NB4 (cell line): Measurements from ENCODE around the gene ARHGAP19.

Experiments used
- DNase-seq: peaks from one replicate; pipeline ENCODE4 v3.0.0; 2010; ENCODE audit warnings: low read depth
- H3K4me3 ChIP-seq: one replicate; pipeline ENCODE4 v1.5.1; 2011; ENCODE audit warnings: mild to moderate bottlenecking, low read depth, low read length, moderate library complexity
- CTCF ChIP-seq: IDR thresholded peaks from one replicate; pipeline ENCODE4 v1.5.1; 2012; ENCODE audit warnings: low read depth, low read length
- MYC ChIP-seq: IDR thresholded peaks from 2 replicates; pipeline ENCODE4 v1.6.1; 2011; ENCODE audit warnings: low read depth, low read length
- POLR2A ChIP-seq: IDR thresholded peaks from 2 replicates; pipeline ENCODE4 v1.6.1; 2011; ENCODE audit warnings: mild to moderate bottlenecking; ENCODE audit not compliant: insufficient read length; ENCODE audit errors: extremely low read depth
- TF ChIP-seq, protein P1 (sequence below): IDR thresholded peaks from 2 replicates; pipeline ENCODE4 v1.6.1; 2011; ENCODE audit warnings: low read depth, low read length

ARHGAP19 gene

GRCh38 chr10:97196223-97197029 lies 96.0 kb downstream of the ARHGAP19 start:
- peak; percentile 82 for DNase-seq
- TF ChIP-seq POLR2A: no peak
- TF ChIP-seq, protein P1, sequence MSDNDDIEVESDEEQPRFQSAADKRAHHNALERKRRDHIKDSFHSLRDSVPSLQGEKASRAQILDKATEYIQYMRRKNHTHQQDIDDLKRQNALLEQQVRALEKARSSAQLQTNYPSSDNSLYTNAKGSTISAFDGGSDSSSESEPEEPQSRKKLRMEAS: peak; percentile 42; the same call in 1 of the 2 replicates
- TF ChIP-seq CTCF: peak; percentile 96
- peak; percentile 19; the same call in 1 of the 2 replicates for TF ChIP-seq MYC
- H3K4me3 ChIP-seq: peak overlapping the region; percentile 58

GRCh38 chr10:97195706-97196222 lies 96.7 kb downstream of the ARHGAP19 start:
- TF ChIP-seq CTCF (no peak), MYC (no peak; the same call in 1 of the 2 replicates), POLR2A (no peak)
- TF ChIP-seq, protein P1: no peak
- peak; percentile 31 for DNase-seq
- H3K4me3 ChIP-seq: peak overlapping the region; percentile 23

DNA sequence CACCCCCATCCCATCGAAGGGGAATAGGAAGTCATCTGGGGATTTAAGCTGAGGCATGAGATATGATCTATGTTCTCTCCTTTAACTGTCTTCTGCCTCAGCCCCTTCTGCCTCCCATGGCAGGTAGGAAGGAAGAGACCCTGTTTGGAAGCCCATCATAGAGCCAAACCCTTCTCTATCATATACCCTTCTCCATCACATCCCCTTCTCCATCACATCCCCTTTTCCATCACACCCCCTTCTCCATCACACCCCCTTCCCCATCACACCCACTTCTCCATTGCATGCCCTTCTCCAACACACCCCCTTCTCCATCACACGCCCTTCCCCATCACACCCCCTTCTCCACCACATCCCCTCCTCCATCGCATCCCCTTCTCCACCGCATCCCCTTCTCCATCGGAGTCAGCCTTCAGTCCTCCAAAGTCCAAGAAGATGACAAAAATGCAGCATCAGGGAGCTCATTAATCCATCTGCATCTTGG lies 99.4 kb downstream of the ARHGAP19 start:
- TF ChIP-seq POLR2A (no peak), CTCF (no peak), MYC (no peak)
- TF ChIP-seq, protein P1: no peak
- DNase-seq: no peak
- H3K4me3 ChIP-seq: no peak overlapping the region

DNA sequence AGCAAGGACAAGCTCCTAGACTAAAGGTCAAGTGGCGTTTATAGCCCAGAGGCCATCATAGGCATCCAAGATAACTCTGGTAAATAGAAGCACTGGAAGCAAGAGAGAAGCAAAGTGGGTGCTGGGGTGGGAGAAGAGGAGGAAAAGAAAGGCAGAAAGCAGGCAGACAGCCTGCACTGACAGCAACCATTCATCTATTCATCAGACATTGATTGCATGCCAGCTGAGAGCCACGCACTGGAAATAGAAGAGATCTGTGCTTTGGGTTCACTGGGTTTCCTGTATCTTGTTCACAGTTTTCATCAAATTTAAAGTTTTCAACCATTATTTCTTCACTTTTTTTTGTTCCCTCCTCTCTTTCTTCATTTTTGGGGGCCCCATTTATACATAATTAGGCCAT lies 102.0 kb downstream of the ARHGAP19 start:
- H3K4me3 ChIP-seq: no peak overlapping the region
- TF ChIP-seq, protein P1: no peak
- no peak for TF ChIP-seq MYC
- TF ChIP-seq POLR2A: no peak
- no peak for TF ChIP-seq CTCF
- DNase-seq: no peak

DNA sequence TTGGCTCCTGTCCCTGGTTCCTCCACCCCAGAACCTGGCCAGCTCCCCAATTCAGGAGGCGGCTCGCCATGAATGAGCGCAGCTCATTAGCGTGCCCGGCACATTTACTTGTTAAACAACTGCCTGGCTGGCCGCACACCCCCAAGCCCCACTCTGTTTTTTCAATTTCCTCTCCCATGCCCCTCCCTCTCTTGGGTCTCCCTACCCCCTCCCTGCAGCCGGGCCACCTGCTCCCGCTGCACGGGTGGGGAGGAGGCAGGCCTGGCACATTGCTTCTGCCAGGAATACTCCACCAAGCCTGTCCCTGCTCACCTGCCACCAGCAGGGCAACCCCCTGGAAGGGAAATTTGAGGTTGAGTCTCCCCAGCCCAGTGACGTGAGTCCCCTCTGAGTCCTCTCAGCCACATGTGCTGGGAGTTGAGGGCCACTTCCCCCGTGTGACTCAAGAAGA lies 104.2 kb downstream of the ARHGAP19 start:
- no peak for DNase-seq
- no peak overlapping the region for H3K4me3 ChIP-seq
- TF ChIP-seq POLR2A (no peak), MYC (peak; percentile 48)
- TF ChIP-seq, protein P1: peak; percentile 47; the same call in 1 of the 2 replicates

DNA sequence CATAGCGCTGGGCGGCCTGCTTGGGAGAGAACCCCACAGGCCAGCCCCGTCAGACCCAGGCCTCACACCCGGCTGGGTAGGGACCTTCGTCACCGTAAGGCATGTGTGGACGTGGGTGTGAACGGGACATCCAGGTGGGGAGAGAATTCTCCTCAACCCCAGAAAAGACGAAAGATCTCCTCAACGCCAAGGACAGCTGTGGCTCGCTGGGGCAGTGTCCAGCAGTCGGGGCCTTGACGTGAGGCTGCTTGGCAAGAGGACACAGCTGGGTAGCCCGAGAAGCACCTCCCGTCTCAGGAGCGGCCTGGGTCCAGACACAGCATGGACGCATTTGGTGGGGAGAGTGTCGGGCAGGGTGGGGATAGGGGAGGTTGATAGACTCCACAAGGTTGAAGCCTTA lies 105.5 kb downstream of the ARHGAP19 start:
- no peak for TF ChIP-seq POLR2A
- no peak for TF ChIP-seq CTCF
- H3K4me3 ChIP-seq: no peak overlapping the region
- DNase-seq: no peak
